Body of pancreas (tissue), 4 donors: ENCODE data around the gene FUT3.

ENCODE experiments used
- CTCF ChIP-seq, 7 experiments: fragments of 450-650 bp in 4 of 7; fragments of 200-600 bp in 3 of 7; sonication (generic) in 3 of 7; IDR thresholded peaks; one replicate each; pipeline ENCODE4 v1.5.1; 2016 to 2019; ENCODE audit warnings: antibody characterized with exemption in 7 of 7
- POLR2A ChIP-seq, 3 donors: fragments of 450-650 bp; IDR thresholded peaks; one replicate each; pipeline ENCODE4 v1.6.1; 2016; ENCODE audit warnings: antibody characterized with exemption in 3 of 3, mild to moderate bottlenecking in 2 of 3

- no peak for TF ChIP-seq POLR2A (IDR thresholded peaks at IDR 0.05)
- TF ChIP-seq CTCF (IDR thresholded peaks at IDR 0.05) = no peak
Observed at GRCh38 chr19:5870986-5871394, 19.7 kb upstream of the FUT3 start.
